Epithelial cell of prostate (primary cell): ENCODE measurements around the gene RHEX.

Experiments used
- DNase-seq: peaks from one replicate; pipeline ENCODE4 v3.0.0-alpha.2; 2011; ENCODE audit warnings: low read depth, low spot score
- H3K27ac ChIP-seq: fragments of 450-650 bp; 2 replicates; pipeline ENCODE4 v1.5.1; 2017; ENCODE audit warnings: mild to moderate bottlenecking

The RHEX gene

DNA sequence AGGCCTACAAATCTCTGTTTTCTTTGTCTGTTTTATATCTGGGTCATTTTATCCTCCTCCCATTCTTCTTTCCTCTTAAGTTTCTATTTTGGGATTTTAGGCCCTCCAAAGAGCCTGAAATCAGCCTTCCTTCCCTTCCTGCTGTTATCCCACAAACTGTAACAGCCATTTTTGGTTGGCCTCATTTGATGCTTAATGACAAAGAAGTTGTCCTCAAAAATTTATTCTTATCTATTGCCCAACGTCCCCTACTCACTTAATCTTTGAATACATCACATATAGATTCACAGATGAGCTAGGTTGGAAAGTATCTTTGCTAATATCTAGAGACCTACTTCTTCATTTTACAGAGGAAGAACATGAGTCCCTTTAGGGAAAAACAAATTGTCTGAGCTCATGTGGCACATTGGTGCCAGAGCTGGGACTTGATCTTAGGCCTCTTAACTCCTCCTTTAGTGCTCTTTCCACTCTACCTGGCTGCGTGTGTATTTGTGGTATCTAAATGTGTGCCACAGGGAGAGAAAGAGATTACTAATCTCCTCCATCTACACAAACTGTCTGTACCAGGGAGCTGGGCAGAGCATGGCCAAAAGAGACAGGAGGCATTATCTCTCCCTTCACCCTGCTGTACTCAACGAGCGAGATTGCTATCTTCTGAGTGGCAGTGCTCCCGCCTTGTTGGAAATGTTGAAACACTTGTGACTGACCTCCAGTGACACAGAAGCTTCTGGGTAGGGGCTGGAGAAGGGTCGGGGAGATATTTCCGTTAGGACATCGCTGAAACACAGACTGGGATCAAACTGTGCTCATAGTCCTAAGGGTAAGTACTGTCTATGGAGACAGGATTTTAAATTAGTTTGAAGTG lies 30.1 kb downstream of the RHEX start:
- no peak for DNase-seq
- no peak overlapping the region for H3K27ac ChIP-seq

GRCh38 chr1:206083750-206084149 lies 30.8 kb downstream of the RHEX start:
- H3K27ac ChIP-seq, result no peak overlapping the region
- DNase-seq, result no peak

DNA sequence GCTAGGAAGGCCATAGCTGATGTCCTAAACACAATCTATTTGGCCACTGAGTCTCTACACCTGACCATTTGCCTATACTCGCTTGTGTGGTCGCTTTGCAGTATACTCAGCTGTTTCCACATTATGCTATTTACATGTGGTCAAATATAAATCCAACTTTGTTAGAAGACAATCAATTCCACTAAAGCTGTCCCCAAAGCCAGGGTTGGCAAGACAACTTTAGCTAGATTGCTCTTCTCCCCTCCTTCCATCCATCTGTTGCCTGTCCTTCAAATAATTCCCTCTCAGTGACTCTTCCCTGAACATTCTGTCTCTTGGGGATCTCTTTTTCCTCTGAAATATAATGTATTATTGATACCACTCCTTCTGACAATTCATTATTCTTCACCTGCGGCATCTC lies 34.1 kb downstream of the RHEX start:
- H3K27ac ChIP-seq, result no peak overlapping the region
- no peak for DNase-seq

DNA sequence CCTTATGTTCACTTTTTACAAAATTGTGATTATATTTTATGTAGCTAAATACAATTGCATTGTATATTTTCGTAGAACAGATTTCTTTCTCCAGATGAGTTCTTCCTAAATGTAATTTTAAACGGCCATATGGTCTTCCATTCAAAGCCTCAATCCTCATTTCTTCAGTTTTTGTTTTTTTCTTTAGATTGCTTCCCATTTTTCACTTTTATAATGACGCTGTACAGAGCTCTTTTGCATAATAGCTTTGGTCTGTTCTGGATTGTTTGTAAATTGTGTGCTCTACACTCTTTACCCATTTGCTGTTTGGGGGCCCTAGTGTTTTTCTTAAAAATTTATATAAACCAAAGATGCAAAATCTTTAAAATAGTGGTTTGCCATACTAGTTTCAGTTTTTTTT lies 36.4 kb downstream of the RHEX start:
- no peak overlapping the region for H3K27ac ChIP-seq
- DNase-seq, result no peak

DNA sequence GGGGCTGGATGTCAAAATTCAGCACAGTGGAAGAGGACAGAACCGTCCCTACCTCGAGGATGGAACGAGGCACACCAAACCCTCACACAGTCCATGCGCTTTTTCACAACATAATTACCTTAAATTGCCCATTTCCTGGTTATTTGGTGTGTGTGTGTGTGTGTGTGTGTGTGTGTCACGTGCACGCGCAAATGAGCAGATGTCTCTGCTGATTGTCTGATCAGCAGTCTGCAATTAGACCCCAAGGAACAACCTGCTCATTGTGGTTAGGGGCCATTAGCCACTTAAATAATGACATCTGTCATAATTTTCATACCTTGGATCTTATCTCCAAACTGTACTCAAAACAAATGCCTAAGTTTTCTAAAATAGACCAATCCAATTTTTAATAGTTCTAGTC lies 41.1 kb downstream of the RHEX start:
- no peak for DNase-seq
- H3K27ac ChIP-seq, result no peak overlapping the region

DNA sequence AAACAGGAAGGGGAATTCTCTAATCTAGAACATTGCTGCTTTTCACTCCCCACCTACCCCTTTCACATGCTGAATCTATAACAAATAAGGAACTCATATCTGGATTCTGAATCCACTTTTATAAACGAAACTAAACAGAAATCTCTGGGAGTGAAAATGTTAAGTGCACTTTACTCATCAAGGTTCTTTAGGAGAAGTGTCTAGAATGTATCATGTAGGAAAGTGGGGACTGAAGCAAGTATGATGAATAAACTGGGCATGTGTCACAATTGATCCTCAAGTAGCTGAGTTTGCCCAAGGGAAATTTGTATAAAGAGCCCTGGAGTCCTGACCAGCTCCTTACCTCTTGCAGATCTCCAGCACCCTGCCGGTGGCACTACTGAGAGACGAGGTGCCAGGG lies 44.4 kb downstream of the RHEX start:
- no peak for DNase-seq
- no peak overlapping the region for H3K27ac ChIP-seq

DNA sequence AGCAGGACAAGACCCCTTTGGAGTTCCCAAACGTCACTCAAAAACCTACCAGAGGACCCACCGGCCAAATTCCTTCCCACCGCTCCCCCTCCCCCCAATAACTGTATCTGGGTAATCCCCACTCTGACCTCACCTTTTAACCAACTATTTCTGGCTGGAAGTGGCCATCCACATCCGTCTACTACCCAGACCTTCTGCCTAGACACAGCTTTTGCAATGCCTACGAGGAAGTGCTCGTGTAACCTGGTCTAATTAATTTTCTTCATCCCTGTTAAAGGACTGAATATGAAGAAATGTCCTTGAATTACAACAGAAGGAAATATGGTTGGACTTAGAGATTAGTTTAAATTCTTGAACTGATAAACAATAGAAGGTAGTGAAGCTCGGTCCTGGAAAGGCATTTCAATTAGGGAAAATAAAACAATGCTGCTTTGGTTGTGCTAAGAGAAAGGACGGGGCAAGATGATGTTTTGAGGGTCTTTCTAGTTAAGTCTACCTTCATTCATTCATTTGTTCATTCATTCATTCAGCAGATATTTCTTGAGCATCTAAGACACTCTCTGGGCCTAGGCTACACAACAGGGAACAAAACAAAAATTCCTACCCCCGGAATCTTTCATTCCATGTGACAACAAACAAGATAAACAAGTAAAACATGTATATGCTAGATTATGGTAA lies 45.4 kb downstream of the RHEX start:
- DNase-seq, result no peak
- H3K27ac ChIP-seq, result no peak overlapping the region

- DNase-seq, result no peak
- H3K27ac ChIP-seq, result no peak overlapping the region
Observed at GRCh38 chr1:206100226-206100815, 47.3 kb downstream of the RHEX start.

- no peak for DNase-seq
- no peak overlapping the region for H3K27ac ChIP-seq
Observed at GRCh38 chr1:206101351-206102045, 48.5 kb downstream of the RHEX start.

DNA sequence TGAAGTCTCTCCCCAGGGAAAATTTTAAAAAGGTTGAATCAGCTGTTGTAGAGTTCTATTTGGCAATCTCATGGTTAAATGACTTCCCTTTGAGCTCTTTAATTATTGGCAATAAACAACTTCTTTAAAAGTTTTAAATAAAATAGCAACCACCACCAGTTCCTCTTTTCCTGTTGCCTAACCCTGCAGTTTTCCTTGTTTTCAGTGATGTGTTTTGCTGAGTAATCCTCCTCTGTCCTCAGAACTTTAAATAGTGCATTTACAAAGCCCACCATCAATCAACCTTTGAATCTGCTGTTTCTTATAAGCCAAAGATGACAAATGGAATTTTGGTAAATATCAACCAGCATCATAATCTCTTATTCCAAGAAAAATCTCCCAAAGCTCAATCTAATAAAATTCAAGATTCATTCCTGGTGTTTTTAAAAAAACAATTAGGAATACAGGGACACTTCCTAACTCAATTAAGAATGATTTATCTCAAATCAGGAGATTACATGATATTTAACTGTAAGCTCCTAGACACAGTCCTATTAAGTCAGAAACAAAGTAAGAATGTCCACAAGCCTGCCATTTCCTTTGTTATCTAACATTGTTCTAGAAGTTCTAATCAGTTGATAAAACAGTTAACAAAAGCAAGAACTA lies 49.4 kb downstream of the RHEX start:
- DNase-seq, result no peak
- H3K27ac ChIP-seq, result no peak overlapping the region

DNA sequence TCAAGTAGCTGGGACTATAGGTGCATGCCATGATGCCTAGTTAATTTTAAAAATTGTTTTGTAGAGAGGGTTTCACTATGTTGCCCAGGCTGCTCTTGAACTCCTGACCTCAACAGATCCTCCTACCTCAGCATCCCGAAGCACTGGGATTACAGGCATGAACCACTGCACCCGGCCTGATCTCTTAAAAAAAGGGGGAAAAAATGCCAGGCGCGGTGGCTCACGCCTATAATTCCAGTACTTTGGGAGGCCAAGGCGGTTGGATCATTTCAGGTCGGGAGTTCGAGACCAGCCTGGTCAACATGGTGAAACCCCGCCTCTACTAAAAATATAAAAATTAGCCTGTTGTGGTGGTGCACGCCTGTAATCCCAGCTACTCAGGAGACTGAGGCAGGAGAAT lies 51.0 kb downstream of the RHEX start:
- no peak for DNase-seq

GRCh38 chr1:206105464-206105995 lies 52.6 kb downstream of the RHEX start:
- DNase-seq, result no peak
- peak overlapping the region; percentile 63 for H3K27ac ChIP-seq

More for the DNA sequence above, 51.0 kb downstream of the RHEX start:
- H3K27ac ChIP-seq, result no peak overlapping the region

GRCh38 chr1:206106328-206107167 lies 53.6 kb downstream of the RHEX start:
- peak overlapping the region; percentile 63 for H3K27ac ChIP-seq
- DNase-seq, result no peak

GRCh38 chr1:206107168-206107544 lies 54.2 kb downstream of the RHEX start:
- DNase-seq, result no peak

GRCh38 chr1:206108635-206109034 lies 55.7 kb downstream of the RHEX start:
- DNase-seq, result no peak
- H3K27ac ChIP-seq, result no peak overlapping the region

More at GRCh38 chr1:206107168-206107544, 54.2 kb downstream of the RHEX start:
- H3K27ac ChIP-seq, result no peak overlapping the region

DNA sequence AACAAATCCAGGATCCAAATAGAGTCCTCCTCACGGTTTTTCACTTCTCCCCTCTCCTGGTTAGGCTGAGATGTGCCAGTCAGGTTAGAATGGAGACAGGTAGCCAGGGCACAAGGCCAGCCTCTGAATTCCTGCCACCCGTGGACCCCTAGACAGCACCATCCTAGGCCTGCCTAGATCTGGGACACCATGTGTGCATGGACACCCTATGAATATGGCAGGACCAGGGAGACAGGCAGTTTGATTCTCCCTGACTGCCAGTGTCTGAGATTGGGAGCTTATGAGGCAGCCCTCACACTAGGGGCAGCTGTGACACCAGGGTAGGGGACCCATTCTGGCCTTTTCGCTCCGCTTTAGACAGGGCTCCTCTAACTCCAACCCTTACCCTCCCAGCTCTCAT lies 56.7 kb downstream of the RHEX start:
- DNase-seq, result no peak
- no peak overlapping the region for H3K27ac ChIP-seq

- no peak overlapping the region for H3K27ac ChIP-seq
- DNase-seq, result no peak
Observed at GRCh38 chr1:206110161-206110560, 57.2 kb downstream of the RHEX start.

DNA sequence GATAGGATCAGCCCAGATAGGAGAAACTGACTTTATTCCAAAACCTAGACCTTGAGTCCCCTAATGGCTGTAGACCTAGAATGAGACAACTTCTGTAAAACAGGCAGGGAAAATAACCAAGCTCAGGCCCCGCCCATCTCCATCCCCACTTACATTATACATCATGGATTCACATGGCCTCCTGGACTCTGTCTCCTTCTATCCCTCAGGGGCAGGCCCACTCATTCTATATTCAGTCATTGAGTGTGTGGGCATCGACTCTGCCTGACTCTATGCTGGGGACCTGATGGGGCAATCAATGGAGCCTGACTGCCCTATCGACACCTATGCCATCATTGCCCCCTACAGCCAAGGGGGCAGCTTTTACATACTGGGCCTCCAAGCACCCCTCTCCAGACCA lies 57.8 kb downstream of the RHEX start:
- no peak for DNase-seq
- H3K27ac ChIP-seq, result no peak overlapping the region

- no peak for DNase-seq
- H3K27ac ChIP-seq, result no peak overlapping the region
Observed at GRCh38 chr1:206111271-206111927, 58.4 kb downstream of the RHEX start.
